Activated T-cell treated with anti-CD3 and anti-CD28 coated beads, Interleukin-2, amount 50 U/mL, for 72 hours (primary cell): ENCODE measurements around the gene TMEM41A. TPM values are rescaled to one million over a fixed set of nuclear protein-coding genes. Genes with fewer than 3 reads are reported as not detected.

Source experiments
- ATAC-seq, 2 donors: fragments of 150-1000 bp; cut with Tn5 transposase; replicated peaks in 1 of 2; 2 replicates each; pipeline ENCODE4 v1.10.0; 2021; ENCODE audit warnings: moderate library complexity in 2 of 2, mild to moderate bottlenecking in 1 of 2
- DNase-seq, 2 donors: peaks; one replicate each; pipeline ENCODE4 v3.0.0; 2021 to 2022; ENCODE audit warnings: mixed read lengths in 1 of 2
- H3K27ac Mint-ChIP-seq: one replicate; pipeline ENCODE4 v1.8.0; 2022; ENCODE audit warnings: mild to moderate bottlenecking, moderate library complexity, mixed read lengths
- H3K27me3 Mint-ChIP-seq: one replicate; pipeline ENCODE4 v1.8.0; 2022; ENCODE audit warnings: low read depth, mixed read lengths
- H3K36me3 Mint-ChIP-seq, 2 donors: one replicate each; pipeline ENCODE4 v1.8.0; 2022; ENCODE audit warnings: mixed read lengths in 2 of 2, mild to moderate bottlenecking in 1 of 2; ENCODE audit not compliant: insufficient read depth in 2 of 2
- H3K4me1 Mint-ChIP-seq: one replicate; pipeline ENCODE4 v1.8.0; 2022; ENCODE audit warnings: low read depth, mixed read lengths
- H3K4me3 Mint-ChIP-seq, 2 donors: one replicate each; pipeline ENCODE4 v1.8.0; 2022; ENCODE audit warnings: mild to moderate bottlenecking in 2 of 2, mixed read lengths in 2 of 2, moderate library complexity in 2 of 2
- H3K9me3 Mint-ChIP-seq, 2 donors: one replicate each; pipeline ENCODE4 v1.8.0; 2022; ENCODE audit warnings: mixed read lengths in 2 of 2
- total RNA-seq, 2 donors: library from RNA; stranded (reverse); gene quantifications; one replicate each; pipeline ENCODE4 v1.2.3, GENCODE V29; 2022

The TMEM41A gene
- total RNA-seq, 2 donors from 2014 or later, result 19.8 to 22.7 TPM

- no peaks in the 10 kb centered on the region for H3K36me3 Mint-ChIP-seq
- no peaks in the 10 kb centered on the region for H3K9me3 Mint-ChIP-seq
- DNase-seq (no peak), ATAC-seq (no peak)
- H3K4me3 Mint-ChIP-seq, result no peak overlapping the region
- H3K4me1 Mint-ChIP-seq, result no peaks in the 10 kb centered on the region
- peaks cover 29% of the 10 kb centered on the region for H3K27me3 Mint-ChIP-seq
- H3K27ac Mint-ChIP-seq, result no peak overlapping the region
Measured at GRCh38 chr3:185439745-185440466, 58.9 kb downstream of the TMEM41A start.

Other genes with a start within 250 kb of the TMEM41A start
- gene EHHADH, start 245.0 kb downstream of the TMEM41A start, total RNA-seq, result 1 to 10 TPM; 5.3 to 6.9 TPM
- gene MAP3K13, start 135.9 kb downstream of the TMEM41A start, total RNA-seq, result 10 to 100 TPM; 16.9 to 29.3 TPM
- gene LIPH, start 53.6 kb upstream of the TMEM41A start, total RNA-seq, result under 1 TPM in 1 of 2 donors, not detected in 1; 0.19 TPM
- gene SENP2, start 87.3 kb upstream of the TMEM41A start, total RNA-seq, result 10 to 100 TPM; 35.4 to 38.1 TPM